K562 (cell line): ENCODE measurements around the gene MEIS2. TPM values are rescaled to one million over a fixed set of nuclear protein-coding genes. Genes with fewer than 3 reads are reported as not detected.

Experiments
- ATAC-seq: fragments of 200-7000 bp; cut with Tn5 transposase; 3 replicates; pipeline ENCODE4 v1.9.1; 2020; ENCODE audit warnings: moderate library complexity
- BruUV-seq: library from RNA; stranded (reverse); fragments of 400-500 nt; replicated peaks from 2 replicates; lab custom pipeline; 2021; lab: Mats Ljungman, UMichigan
- CTCF ChIA-PET: fragments of 300-600 bp; formaldehyde crosslinking; extraction: SDS; loops from one replicate; lab custom pipeline; 2021; ENCODE audit warnings: low intra/inter-chr PET ratio; lab: Yijun Ruan, JAX
- POLR2A ChIA-PET: fragments of 300-600, 350-650 bp; sonication (Branson Sonifier 250); formaldehyde crosslinking; extraction: SDS; loops from one replicate; lab custom pipeline; 2021; ENCODE audit warnings: antibody characterized with exemption, inconsistent platforms; lab: Yijun Ruan, JAX
- DNase-seq, 4 experiments: peaks; one replicate each; pipeline versions ENCODE4 v3.0.0 to v3.0.0-alpha.2; 2011 to 2018; ENCODE audit warnings: low spot score in 3 of 4, mixed read lengths in 3 of 4; ENCODE audit errors: extremely low read depth in 1 of 4
- FAIRE-seq: peaks from 2 replicates; lab custom pipeline; 2011; peaks lifted over from hg19 to GRCh38; lab: Jason Lieb, UNC
- H2AFZ ChIP-seq: 2 replicates; pipeline ENCODE4 v1.6.0; 2011; ENCODE audit warnings: low read depth, low read length, control low read depth, inconsistent platforms
- H3K27ac ChIP-seq: fragments of 200-600 bp; 3 replicates; pipeline ENCODE4 v1.8.0; 2011; ENCODE audit warnings: low read depth, mild to moderate bottlenecking, control low read depth, inconsistent platforms, low read length, moderate library complexity, mixed read lengths; ENCODE audit errors: extremely low read depth
- H3K27me3 ChIP-seq, 2 experiments: fragments of 300-600 bp in 1 of 2; 2 replicates in 1 of 2; 3 replicates in 1 of 2; pipeline versions ENCODE4 v1.6.0 to v1.8.0; 2011; ENCODE audit warnings: inconsistent platforms in 2 of 2, low read length in 2 of 2, mild to moderate bottlenecking in 1 of 2, mixed read lengths in 1 of 2, moderate library complexity in 1 of 2; ENCODE audit not compliant: control insufficient read depth in 2 of 2, insufficient read depth in 2 of 2
- H3K36me3 ChIP-seq: fragments of 300-600 bp; 3 replicates; pipeline ENCODE4 v1.8.0; 2011; ENCODE audit warnings: mild to moderate bottlenecking, low read length, inconsistent platforms; ENCODE audit not compliant: control insufficient read depth, insufficient read depth
- H3K4me1 ChIP-seq, 2 experiments: fragments of 200-600 bp in 1 of 2; replicated peaks in 1 of 2; 2 replicates in 1 of 2; 3 replicates in 1 of 2; pipeline versions ENCODE4 v1.5.1 to v1.8.0; 2011; ENCODE audit warnings: inconsistent platforms in 2 of 2, low read length in 2 of 2, mild to moderate bottlenecking in 1 of 2, mixed read lengths in 1 of 2, moderate library complexity in 1 of 2; ENCODE audit not compliant: control insufficient read depth in 2 of 2, insufficient read depth in 2 of 2
- H3K4me2 ChIP-seq: 2 replicates; pipeline ENCODE4 v1.6.1; 2011; ENCODE audit warnings: low read length, control low read depth, inconsistent platforms, mixed read lengths; ENCODE audit not compliant: insufficient read depth
- H3K4me3 ChIP-seq: fragments of 200-600 bp; sonication (generic), shearing (Covaris generic); 2 replicates; pipeline ENCODE4 v1.5.1; 2016; ENCODE audit warnings: control low read depth, inconsistent platforms
- H3K79me2 ChIP-seq: fragments of 200-600 bp; 3 replicates; pipeline ENCODE4 v1.8.0; 2011; ENCODE audit warnings: low read length, inconsistent platforms; ENCODE audit not compliant: control insufficient read depth, insufficient read depth
- H3K9ac ChIP-seq, 2 experiments: 2 replicates each; pipeline versions ENCODE4 v1.6.0 to v1.6.1; 2011; ENCODE audit warnings: low read depth in 2 of 2, low read length in 2 of 2, control low read depth in 1 of 2, inconsistent platforms in 1 of 2, mild to moderate bottlenecking in 1 of 2, mixed read lengths in 1 of 2; ENCODE audit not compliant: insufficient read depth in 1 of 2
- H3K9me1 ChIP-seq: one replicate; pipeline ENCODE4 v1.6.0; 2011; ENCODE audit warnings: inconsistent platforms, mild to moderate bottlenecking, low read length, moderate library complexity; ENCODE audit not compliant: control insufficient read depth, insufficient read depth
- H3K9me3 ChIP-seq: replicated peaks from 2 replicates; pipeline ENCODE4 v1.5.1; 2011; ENCODE audit warnings: low read depth, low read length, inconsistent platforms; ENCODE audit not compliant: control insufficient read depth, insufficient read depth
- H4K20me1 ChIP-seq: replicated peaks from 2 replicates; pipeline ENCODE4 v1.6.1; 2011; ENCODE audit warnings: low read length, inconsistent platforms, mixed read lengths; ENCODE audit not compliant: control insufficient read depth, insufficient read depth
- CLOCK ChIP-seq: fragments of 250-450 bp; sonication (Bioruptor Pico); IDR thresholded peaks from 2 replicates; pipeline ENCODE4 v1.4.0; 2020; ENCODE audit warnings: mild to moderate bottlenecking, moderate library complexity, borderline replicate concordance
- ELF1 ChIP-seq: fragments of 200-800 bp; sonication (Bioruptor generic); IDR thresholded peaks from 2 replicates; pipeline ENCODE4 v1.6.1; 2016; ENCODE audit warnings: missing genetic modification characterization, missing compliant biosample characterization
- GATA2 ChIP-seq: sonication (generic); formaldehyde crosslinking; IDR thresholded peaks from 2 replicates; pipeline ENCODE4 v1.4.0; 2020; ENCODE audit warnings: mild to moderate bottlenecking, missing genetic modification reagents
- HMBOX1 ChIP-seq: sonication (generic); IDR thresholded peaks from 2 replicates; pipeline ENCODE4 v1.6.1; 2016
- ILK ChIP-seq: fragments of 450-650 bp; IDR thresholded peaks from 2 replicates; pipeline ENCODE4 v1.6.1; 2016; ENCODE audit warnings: missing genetic modification characterization, low read depth, mild to moderate bottlenecking, missing compliant biosample characterization, moderate library complexity, borderline replicate concordance
- MXI1 ChIP-seq: IDR thresholded peaks from 2 replicates; pipeline ENCODE4 v1.6.1; 2011; ENCODE audit warnings: low read depth, mild to moderate bottlenecking, improper control_type of control experiment, low read length
- NFE2 ChIP-seq: IDR thresholded peaks from 2 replicates; pipeline ENCODE4 v1.6.1; 2014; ENCODE audit warnings: antibody characterized with exemption, low read depth
- SMC3 ChIP-seq: conservative IDR thresholded peaks from 2 replicates; pipeline ENCODE4 v1.6.1; 2011; ENCODE audit warnings: low read depth, low read length, improper control_type of control experiment; ENCODE audit not compliant: insufficient read depth
- SRSF3 ChIP-seq: fragments of 200-400 bp; formaldehyde crosslinking; IDR thresholded peaks from 2 replicates; pipeline ENCODE4 v1.6.1; 2016; ENCODE audit warnings: mild to moderate bottlenecking, low read length, moderate library complexity; ENCODE audit not compliant: insufficient read depth
- STAT5A ChIP-seq: IDR thresholded peaks from 2 replicates; pipeline ENCODE4 v1.6.1; 2012; ENCODE audit warnings: low read length, inconsistent platforms, borderline replicate concordance
- WGBS: fragments of 100-300 bp; shearing (Covaris generic); methylation state at CpG from one replicate; pipeline ENCODE4 v1.1.6; 2016; ENCODE audit warnings: low coverage, mixed read lengths; ENCODE audit not compliant: insufficient coverage; ENCODE audit errors: missing lambda C conversion rate; 5-methylcytosine and 5-hydroxymethylcytosine counted together
- in situ Hi-C: fragments of 300-500 bp; cut with MboI; formaldehyde crosslinking; loops from 4 replicates; pipeline ENCODE4 v1.15.0; 2018; ENCODE audit warnings: inconsistent platforms, mixed read lengths
- intact Hi-C: fragments of 100-400 bp; cut with micrococcal nuclease; formaldehyde crosslinking; loops from 2 replicates; pipeline ENCODE4 v1.14.2; 2022
- polyA plus RNA-seq, 8 experiments: library from polyadenylated mRNA; depleted of rRNA in 4 of 8; stranded (reverse) in 5 of 8; unstranded in 3 of 8; fragments of >200 nt; fragmentation: Nextera tagmentation in 2 of 8; fragmentation: Illumina TruSeq in 1 of 8; extraction: Ambion mirVana in 2 of 8; extraction: Trizol in 1 of 8; gene quantifications; 2 replicates each; pipeline versions ENCODE4 v1.2.1 to v1.2.3, GENCODE V29; 2011 to 2014; ENCODE audit warnings: inconsistent platforms in 1 of 8, missing spikeins in 1 of 8
- total RNA-seq, 7 experiments: library from RNA; depleted of rRNA in 6 of 7; stranded (reverse); fragments of >200 nt in 6 of 7; fragmentation: Illumina TruSeq in 2 of 7; extraction: Trizol in 2 of 7; gene quantifications; 2 replicates each; pipeline versions ENCODE4 v1.2.1 to v1.2.3, GENCODE V29; 2011 to 2021; ENCODE audit warnings: low replicate concordance in 1 of 7
- TF ChIP-seq, protein P1 (sequence below): fragments of 450-650 bp; formaldehyde crosslinking; IDR thresholded peaks from 2 replicates; pipeline ENCODE4 v1.4.0; 2020; ENCODE audit warnings: mild to moderate bottlenecking, moderate library complexity

Gene MEIS2
- total and polyA plus RNA-seq, 9 of the 15 experiments (the other 6 are each of a cell fraction or from before 2014, with no cell fraction given): 7.5 to 64.2 (median 22.3) TPM

GRCh38 chr15:37134699-37135131 is 34.4 kb upstream of the MEIS2 start:
- ATAC-seq (peak; percentile 92), FAIRE-seq (no peak), DNase-seq (peak; percentile 50 to 78 (median 63))
- ChIA-PET CTCF (interaction anchor here (1.2 to 3.0 kb wide), 3 partner anchors 251 to 1616 kb away, joined by 3 to 48 read pairs (median 6); no protein-coding TSS in a partner anchor), POLR2A (no interaction called here)
- no peaks in the 10 kb centered on the region for H3K9me3 ChIP-seq
- intact Hi-C loops (loop anchor here (1.0 to 10.0 kb wide), 3 partner anchors 633 to 1620 kb away; no protein-coding TSS in a partner anchor), in situ Hi-C loops (loop anchor here (25.0 kb wide), 1 partner anchor 1847 kb away; no protein-coding TSS in a partner anchor)
- H3K4me2 ChIP-seq: no peak overlapping the region
- no peaks in the 10 kb centered on the region for H3K79me2 ChIP-seq
- no peaks in the 10 kb centered on the region for H3K36me3 ChIP-seq
- no TSS peak for BruUV-seq
- H3K27ac ChIP-seq: no peak overlapping the region
- H3K4me3 ChIP-seq: no peak overlapping the region
- H3K9ac ChIP-seq: no peak overlapping the region
- no peaks in the 10 kb centered on the region for H3K9me1 ChIP-seq
- no peaks in the 10 kb centered on the region for H3K4me1 ChIP-seq
- no peak overlapping the region for H2AFZ ChIP-seq
- no peaks in the 10 kb centered on the region; a peak in 1 of 5 replicates for H3K27me3 ChIP-seq
- WGBS: 0% methylated on average over 3 of the region's 3 CpGs
- H4K20me1 ChIP-seq: no peaks in the 10 kb centered on the region
- no peak for TF ChIP-seq STAT5A
- no peak for TF ChIP-seq MXI1
- no peak for TF ChIP-seq CLOCK (CRISPR knock-in tag)
- peak; percentile 22; the same call in 1 of the 2 replicates for TF ChIP-seq HMBOX1
- peak; percentile 34; the same call in 1 of the 2 replicates for TF ChIP-seq GATA2
- TF ChIP-seq SMC3: peak; percentile 53; the same call in 1 of the 2 replicates
- TF ChIP-seq ELF1 (tag): no peak
- TF ChIP-seq, protein P1, sequence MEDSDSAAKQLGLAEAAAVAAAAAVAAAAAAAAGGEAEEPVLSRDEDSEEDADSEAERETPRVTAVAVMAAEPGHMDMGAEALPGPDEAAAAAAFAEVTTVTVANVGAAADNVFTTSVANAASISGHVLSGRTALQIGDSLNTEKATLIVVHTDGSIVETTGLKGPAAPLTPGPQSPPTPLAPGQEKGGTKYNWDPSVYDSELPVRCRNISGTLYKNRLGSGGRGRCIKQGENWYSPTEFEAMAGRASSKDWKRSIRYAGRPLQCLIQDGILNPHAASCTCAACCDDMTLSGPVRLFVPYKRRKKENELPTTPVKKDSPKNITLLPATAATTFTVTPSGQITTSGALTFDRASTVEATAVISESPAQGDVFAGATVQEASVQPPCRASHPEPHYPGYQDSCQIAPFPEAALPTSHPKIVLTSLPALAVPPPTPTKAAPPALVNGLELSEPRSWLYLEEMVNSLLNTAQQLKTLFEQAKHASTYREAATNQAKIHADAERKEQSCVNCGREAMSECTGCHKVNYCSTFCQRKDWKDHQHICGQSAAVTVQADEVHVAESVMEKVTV: 0 out of 2 replicates have a peak, but pooled peaks have one; percentile 10
- TF ChIP-seq NFE2: no peak
- no peak for TF ChIP-seq SRSF3
- no peak for TF ChIP-seq ILK (tag)
